GM23338 (cell line): ENCODE data around the gene BICDL1.

ENCODE experiments used
- CREB1 ChIP-seq: fragments of 250-450 bp; sonication (Bioruptor Pico); IDR thresholded peaks from 2 replicates; pipeline ENCODE4 v1.5.0; 2020; ENCODE audit warnings: low read depth, mild to moderate bottlenecking, moderate library complexity
- EZH2phosphoT487 ChIP-seq: fragments of 200-600 bp; sonication (generic); IDR thresholded peaks from one replicate; pipeline ENCODE4 v1.8.1; 2018; ENCODE audit warnings: antibody characterized with exemption; ENCODE audit not compliant: unreplicated experiment
- TF ChIP-seq, protein P1 (sequence below), 2 experiments: fragments of 200-600 bp in 1 of 2; sonication (generic) in 1 of 2; conservative IDR thresholded peaks; 2 replicates each; pipeline versions ENCODE4 v1.5.1 to v1.6.1; 2016 to 2017; ENCODE audit warnings: antibody characterized with exemption in 2 of 2, low read depth in 2 of 2, mild to moderate bottlenecking in 2 of 2, moderate library complexity in 1 of 2
- TF ChIP-seq, protein P2 (sequence below): fragments of 250-450 bp; sonication (Bioruptor Pico); IDR thresholded peaks from 2 replicates; pipeline ENCODE4 v1.5.0; 2020; ENCODE audit warnings: mild to moderate bottlenecking, moderate library complexity

DNA sequence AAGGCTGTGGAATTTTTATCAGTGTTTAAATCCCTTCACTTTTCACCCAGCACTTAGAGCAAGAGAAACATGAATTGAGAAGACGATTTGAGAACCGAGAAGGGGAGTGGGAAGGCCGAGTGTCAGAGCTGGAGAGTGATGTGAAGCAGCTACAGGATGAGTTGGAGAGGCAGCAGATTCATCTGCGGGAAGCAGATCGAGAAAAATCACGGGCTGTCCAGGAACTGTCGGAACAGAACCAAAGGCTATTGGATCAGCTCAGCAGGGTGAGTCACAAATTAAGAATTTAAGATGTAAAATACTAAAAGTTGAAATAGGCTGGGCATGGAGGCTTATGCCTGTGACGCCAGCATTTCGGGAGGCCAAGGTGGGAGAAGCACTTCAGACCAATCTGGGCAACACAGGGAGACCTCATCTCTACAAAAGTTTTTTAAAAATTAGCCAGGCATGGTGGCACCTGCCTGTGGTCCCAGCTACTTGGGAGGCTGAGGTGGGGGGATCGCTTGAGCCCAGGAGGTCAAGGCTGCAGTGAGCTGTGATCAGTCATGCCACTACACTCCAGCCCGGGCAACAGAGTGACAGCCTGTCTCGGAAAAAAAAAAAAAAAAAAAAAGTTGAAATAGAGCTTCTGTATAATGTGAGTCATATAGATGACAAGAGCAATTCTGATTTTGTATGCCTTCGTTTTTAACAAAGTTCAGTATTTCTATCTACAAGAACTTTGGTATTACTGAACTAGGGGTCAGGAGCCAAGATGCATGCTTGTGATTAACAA lies 9.6 kb downstream of the BICDL1 start:
- TF ChIP-seq EZH2phosphoT487 (no peak), CREB1 (CRISPR knock-in tag) (no peak)
- TF ChIP-seq, protein P1, sequence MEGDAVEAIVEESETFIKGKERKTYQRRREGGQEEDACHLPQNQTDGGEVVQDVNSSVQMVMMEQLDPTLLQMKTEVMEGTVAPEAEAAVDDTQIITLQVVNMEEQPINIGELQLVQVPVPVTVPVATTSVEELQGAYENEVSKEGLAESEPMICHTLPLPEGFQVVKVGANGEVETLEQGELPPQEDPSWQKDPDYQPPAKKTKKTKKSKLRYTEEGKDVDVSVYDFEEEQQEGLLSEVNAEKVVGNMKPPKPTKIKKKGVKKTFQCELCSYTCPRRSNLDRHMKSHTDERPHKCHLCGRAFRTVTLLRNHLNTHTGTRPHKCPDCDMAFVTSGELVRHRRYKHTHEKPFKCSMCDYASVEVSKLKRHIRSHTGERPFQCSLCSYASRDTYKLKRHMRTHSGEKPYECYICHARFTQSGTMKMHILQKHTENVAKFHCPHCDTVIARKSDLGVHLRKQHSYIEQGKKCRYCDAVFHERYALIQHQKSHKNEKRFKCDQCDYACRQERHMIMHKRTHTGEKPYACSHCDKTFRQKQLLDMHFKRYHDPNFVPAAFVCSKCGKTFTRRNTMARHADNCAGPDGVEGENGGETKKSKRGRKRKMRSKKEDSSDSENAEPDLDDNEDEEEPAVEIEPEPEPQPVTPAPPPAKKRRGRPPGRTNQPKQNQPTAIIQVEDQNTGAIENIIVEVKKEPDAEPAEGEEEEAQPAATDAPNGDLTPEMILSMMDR (conservative IDR thresholded peaks at IDR 0.05; ENCODE audit: low read depth in 2 of 2), result no peak
- TF ChIP-seq, protein P2, sequence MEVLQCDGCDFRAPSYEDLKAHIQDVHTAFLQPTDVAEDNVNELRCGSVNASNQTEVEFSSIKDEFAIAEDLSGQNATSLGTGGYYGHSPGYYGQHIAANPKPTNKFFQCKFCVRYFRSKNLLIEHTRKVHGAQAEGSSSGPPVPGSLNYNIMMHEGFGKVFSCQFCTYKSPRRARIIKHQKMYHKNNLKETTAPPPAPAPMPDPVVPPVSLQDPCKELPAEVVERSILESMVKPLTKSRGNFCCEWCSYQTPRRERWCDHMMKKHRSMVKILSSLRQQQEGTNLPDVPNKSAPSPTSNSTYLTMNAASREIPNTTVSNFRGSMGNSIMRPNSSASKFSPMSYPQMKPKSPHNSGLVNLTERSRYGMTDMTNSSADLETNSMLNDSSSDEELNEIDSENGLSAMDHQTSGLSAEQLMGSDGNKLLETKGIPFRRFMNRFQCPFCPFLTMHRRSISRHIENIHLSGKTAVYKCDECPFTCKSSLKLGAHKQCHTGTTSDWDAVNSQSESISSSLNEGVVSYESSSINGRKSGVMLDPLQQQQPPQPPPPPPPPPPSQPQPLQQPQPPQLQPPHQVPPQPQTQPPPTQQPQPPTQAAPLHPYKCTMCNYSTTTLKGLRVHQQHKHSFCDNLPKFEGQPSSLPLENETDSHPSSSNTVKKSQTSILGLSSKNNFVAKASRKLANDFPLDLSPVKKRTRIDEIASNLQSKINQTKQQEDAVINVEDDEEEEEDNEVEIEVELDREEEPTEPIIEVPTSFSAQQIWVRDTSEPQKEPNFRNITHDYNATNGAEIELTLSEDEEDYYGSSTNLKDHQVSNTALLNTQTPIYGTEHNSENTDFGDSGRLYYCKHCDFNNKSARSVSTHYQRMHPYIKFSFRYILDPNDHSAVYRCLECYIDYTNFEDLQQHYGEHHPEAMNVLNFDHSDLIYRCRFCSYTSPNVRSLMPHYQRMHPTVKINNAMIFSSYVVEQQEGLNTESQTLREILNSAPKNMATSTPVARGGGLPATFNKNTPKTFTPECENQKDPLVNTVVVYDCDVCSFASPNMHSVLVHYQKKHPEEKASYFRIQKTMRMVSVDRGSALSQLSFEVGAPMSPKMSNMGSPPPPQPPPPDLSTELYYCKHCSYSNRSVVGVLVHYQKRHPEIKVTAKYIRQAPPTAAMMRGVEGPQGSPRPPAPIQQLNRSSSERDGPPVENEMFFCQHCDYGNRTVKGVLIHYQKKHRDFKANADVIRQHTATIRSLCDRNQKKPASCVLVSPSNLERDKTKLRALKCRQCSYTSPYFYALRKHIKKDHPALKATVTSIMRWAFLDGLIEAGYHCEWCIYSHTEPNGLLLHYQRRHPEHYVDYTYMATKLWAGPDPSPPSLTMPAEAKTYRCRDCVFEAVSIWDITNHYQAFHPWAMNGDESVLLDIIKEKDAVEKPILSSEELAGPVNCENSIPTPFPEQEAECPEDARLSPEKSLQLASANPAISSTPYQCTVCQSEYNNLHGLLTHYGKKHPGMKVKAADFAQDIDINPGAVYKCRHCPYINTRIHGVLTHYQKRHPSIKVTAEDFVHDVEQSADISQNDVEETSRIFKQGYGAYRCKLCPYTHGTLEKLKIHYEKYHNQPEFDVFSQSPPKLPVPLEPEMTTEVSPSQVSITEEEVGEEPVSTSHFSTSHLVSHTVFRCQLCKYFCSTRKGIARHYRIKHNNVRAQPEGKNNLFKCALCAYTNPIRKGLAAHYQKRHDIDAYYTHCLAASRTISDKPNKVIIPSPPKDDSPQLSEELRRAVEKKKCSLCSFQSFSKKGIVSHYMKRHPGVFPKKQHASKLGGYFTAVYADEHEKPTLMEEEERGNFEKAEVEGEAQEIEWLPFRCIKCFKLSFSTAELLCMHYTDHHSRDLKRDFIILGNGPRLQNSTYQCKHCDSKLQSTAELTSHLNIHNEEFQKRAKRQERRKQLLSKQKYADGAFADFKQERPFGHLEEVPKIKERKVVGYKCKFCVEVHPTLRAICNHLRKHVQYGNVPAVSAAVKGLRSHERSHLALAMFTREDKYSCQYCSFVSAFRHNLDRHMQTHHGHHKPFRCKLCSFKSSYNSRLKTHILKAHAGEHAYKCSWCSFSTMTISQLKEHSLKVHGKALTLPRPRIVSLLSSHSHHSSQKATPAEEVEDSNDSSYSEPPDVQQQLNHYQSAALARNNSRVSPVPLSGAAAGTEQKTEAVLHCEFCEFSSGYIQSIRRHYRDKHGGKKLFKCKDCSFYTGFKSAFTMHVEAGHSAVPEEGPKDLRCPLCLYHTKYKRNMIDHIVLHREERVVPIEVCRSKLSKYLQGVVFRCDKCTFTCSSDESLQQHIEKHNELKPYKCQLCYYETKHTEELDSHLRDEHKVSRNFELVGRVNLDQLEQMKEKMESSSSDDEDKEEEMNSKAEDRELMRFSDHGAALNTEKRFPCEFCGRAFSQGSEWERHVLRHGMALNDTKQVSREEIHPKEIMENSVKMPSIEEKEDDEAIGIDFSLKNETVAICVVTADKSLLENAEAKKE, result no peak
